Right lung (tissue), 5 donors: ENCODE results near the gene CARHSP1. TPM values are rescaled to one million over a fixed set of nuclear protein-coding genes. Genes with fewer than 3 reads are reported as not detected.
"Not testable (repeated sequence)": the region's sequence is repeated elsewhere in the genome, so short reads cannot be mapped to it uniquely, and the experiment has no call there.

ENCODE experiments used
- DNase-seq, 2 donors: peaks; one replicate each; pipeline ENCODE4 v3.0.0-alpha.2; 2013
- polyA plus RNA-seq, 5 donors: library from polyadenylated mRNA; unstranded; fragments of 120-200 nt; gene quantifications; one replicate each; pipeline versions ENCODE4 v1.2.1 to v1.2.3, GENCODE V29; 2013; ENCODE audit warnings: inconsistent platforms in 1 of 5, low replicate concordance in 1 of 5; ENCODE audit not compliant: insufficient read length in 5 of 5, insufficient read depth in 1 of 5

CARHSP1 gene
- polyA plus RNA-seq, 5 donors, result 88.1 to 111 (median 90.1) TPM

- no peak for DNase-seq
Measured at GRCh38 chr16:8858994-8859912, 9.6 kb downstream of the CARHSP1 start.

GRCh38 chr16:8855972-8856371, 12.8 kb downstream of the CARHSP1 start:
- DNase-seq, result no peak

- no peak for DNase-seq
Measured at GRCh38 chr16:8855051-8855786, 13.6 kb downstream of the CARHSP1 start.

GRCh38 chr16:8854298-8854948, 14.4 kb downstream of the CARHSP1 start:
- DNase-seq, result no peak

- no peak for DNase-seq
Measured at GRCh38 chr16:8853611-8854010, 15.2 kb downstream of the CARHSP1 start.

- DNase-seq, result no peak
Measured at GRCh38 chr16:8853150-8853549, 15.7 kb downstream of the CARHSP1 start.

- no peak for DNase-seq
Measured at GRCh38 chr16:8852534-8852933, 16.3 kb downstream of the CARHSP1 start.

- no peak for DNase-seq
Measured at GRCh38 chr16:8851761-8852403, 16.9 kb downstream of the CARHSP1 start.

GRCh38 chr16:8850279-8850885, 18.4 kb downstream of the CARHSP1 start:
- DNase-seq, result no peak

- no peak for DNase-seq
Measured at GRCh38 chr16:8849411-8850011, 19.3 kb downstream of the CARHSP1 start.

GRCh38 chr16:8848939-8849391, 19.8 kb downstream of the CARHSP1 start:
- DNase-seq, result no peak

- DNase-seq, result no peak
Measured at GRCh38 chr16:8848231-8848938, 20.4 kb downstream of the CARHSP1 start.

GRCh38 chr16:8847623-8848022, 21.2 kb downstream of the CARHSP1 start:
- DNase-seq, result no peak

GRCh38 chr16:8847145-8847544, 21.7 kb downstream of the CARHSP1 start:
- DNase-seq, result no peak

GRCh38 chr16:8846401-8846932, 22.3 kb downstream of the CARHSP1 start:
- no peak for DNase-seq

GRCh38 chr16:8845699-8846298, 23.0 kb downstream of the CARHSP1 start:
- no peak for DNase-seq

GRCh38 chr16:8843296-8843695, 25.5 kb downstream of the CARHSP1 start:
- DNase-seq, result not testable (repeated sequence)

- DNase-seq, result not testable (repeated sequence)
Measured at GRCh38 chr16:8842016-8842415, 26.8 kb downstream of the CARHSP1 start.

GRCh38 chr16:8837594-8837993, 31.2 kb downstream of the CARHSP1 start:
- not testable (repeated sequence) for DNase-seq
